AG04449 (cell line): Measurements from ENCODE around the gene LEKR1.

Experiments used
- CTCF ChIA-PET: fragments of 350-600 bp; formaldehyde crosslinking; extraction: SDS; loops from one replicate; lab custom pipeline; 2021; ENCODE audit warnings: antibody characterized with exemption; lab: Yijun Ruan, JAX
- POLR2A ChIA-PET: fragments of 400-600, 350-600 bp; formaldehyde crosslinking; extraction: SDS; loops from one replicate; lab custom pipeline; 2020; ENCODE audit warnings: antibody characterized with exemption, inconsistent platforms; lab: Yijun Ruan, JAX
- DNase-seq: peaks from one replicate; pipeline ENCODE4 v3.0.0-alpha.2; 2010; ENCODE audit warnings: low read depth, low spot score
- H3K4me3 ChIP-seq: 2 replicates; pipeline ENCODE4 v1.5.1; 2011; ENCODE audit warnings: low read depth, mild to moderate bottlenecking, control low read depth, low read length
- CTCF ChIP-seq: IDR thresholded peaks from one replicate; pipeline ENCODE4 v1.5.1; 2011; ENCODE audit warnings: mild to moderate bottlenecking, moderate library complexity, low read length, control low read depth, inconsistent platforms; ENCODE audit not compliant: insufficient read depth; ENCODE audit errors: missing control alignments

LEKR1 gene

GRCh38 chr3:156826144-156826895 lies at the start of gene LEKR1:
Gene LEKR1 (plus strand): TSS chr3:156826353. CDS start chr3:156829330, 2,977 bp downstream.
- peak within 1 kb of the TSS; percentile 64 for H3K4me3 ChIP-seq
- CTCF ChIA-PET, result interaction anchor here (1.8 kb wide), 1 partner anchor 256 kb away, joined by 4 read pairs; no protein-coding TSS in a partner anchor
- POLR2A ChIA-PET, result no interaction called here
- DNase-seq, result no peak
- TF ChIP-seq CTCF, result no peak

- H3K4me3 ChIP-seq, result no peak overlapping the region
- no peak for TF ChIP-seq CTCF
- CTCF ChIA-PET, result interaction anchor here (1.1 kb wide), 1 partner anchor 241 kb away, joined by 4 read pairs; no protein-coding TSS in a partner anchor
- POLR2A ChIA-PET, result interaction anchor here (1.1 kb wide), 1 partner anchor 13 kb away, joined by 4 read pairs; no protein-coding TSS in a partner anchor
- DNase-seq, result no peak
These were observed 49.3 kb upstream of the LEKR1 start for GRCh38 chr3:156776871-156777270.

GRCh38 chr3:156781310-156782230 lies 44.6 kb upstream of the LEKR1 start:
- no peak for DNase-seq
- CTCF ChIA-PET, result interaction anchor here (1.2 to 1.4 kb wide), 3 partner anchors 8 to 20 kb away, joined by 3 to 5 read pairs (median 4); no protein-coding TSS in a partner anchor
- TF ChIP-seq CTCF, result no peak
- H3K4me3 ChIP-seq, result no peak overlapping the region
- POLR2A ChIA-PET, result interaction anchor here (1.5 kb wide), 1 partner anchor 30 kb away, joined by 3 read pairs; no protein-coding TSS in a partner anchor

GRCh38 chr3:156782319-156782718 lies 43.8 kb upstream of the LEKR1 start:
- no peak overlapping the region for H3K4me3 ChIP-seq
- ChIA-PET CTCF (interaction anchor here (1.2 to 1.7 kb wide), 2 partner anchors 8 to 14 kb away, joined by 3 to 5 read pairs; no protein-coding TSS in a partner anchor), POLR2A (interaction anchor here (1.5 kb wide), 1 partner anchor 31 kb away, joined by 3 read pairs; no protein-coding TSS in a partner anchor)
- no peak for DNase-seq
- TF ChIP-seq CTCF, result no peak

GRCh38 chr3:156782921-156783320 lies 43.2 kb upstream of the LEKR1 start:
- ChIA-PET POLR2A (interaction anchor here (1.5 kb wide), 1 partner anchor 32 kb away, joined by 3 read pairs; no protein-coding TSS in a partner anchor), CTCF (interaction anchor here (1.2 to 1.7 kb wide), 2 partner anchors 9 to 15 kb away, joined by 4 to 5 read pairs; no protein-coding TSS in a partner anchor)
- TF ChIP-seq CTCF, result no peak
- DNase-seq, result no peak
- H3K4me3 ChIP-seq, result no peak overlapping the region
